ENCODE measurements around the gene ZFAND5.

Gene ZFAND5

GRCh38 chr9:72407114-72407513, 42.1 kb upstream of the ZFAND5 start:
- Histone ChIP-seq H3K4me2 (ENCODE audit: low read depth, low read length, poor library complexity, severe bottlenecking) (no peak overlapping the region), H3K4me1 (ENCODE audit: insufficient read depth, low read length, poor library complexity, severe bottlenecking) (no peaks in the 10 kb centered on the region), H3K4me3 (ENCODE audit: low read length, poor library complexity, severe bottlenecking) (no peak overlapping the region), H4K20me1 (ENCODE audit: insufficient read depth, low read length, poor library complexity, severe bottlenecking) (no peaks in the 10 kb centered on the region), H2AFZ (ENCODE audit: low read length) (no peak overlapping the region), H3K27me3 (ENCODE audit: insufficient read depth, low read length, poor library complexity, severe bottlenecking) (no peaks in the 10 kb centered on the region), H3K79me2 (ENCODE audit: insufficient read depth, low read length) (no peaks in the 10 kb centered on the region), H3K9me3 (ENCODE audit: insufficient read depth, low read depth, low read length) (no peaks in the 10 kb centered on the region), H3K9me2 (replicated peaks; ENCODE audit: low read depth, low read length) (no peaks in the 10 kb centered on the region), H3F3A (ENCODE audit: low read depth) (no peaks in the 10 kb centered on the region), H3K36me3 (ENCODE audit: insufficient read depth, low read length) (no peaks in the 10 kb centered on the region), H3K9ac (ENCODE audit: low read depth, low read length, poor library complexity, severe bottlenecking) (no peak overlapping the region)
- TF ChIP-seq EZH2phosphoT487 (IDR thresholded peaks at IDR 0.05; ENCODE audit: borderline replicate concordance) (no peak), CTCF (conservative IDR thresholded peaks at IDR 0.05; ENCODE audit: low read length) (no peak)

- Histone ChIP-seq H3K4me2 (ENCODE audit: low read depth, low read length, poor library complexity, severe bottlenecking) (no peak overlapping the region), H3F3A (ENCODE audit: low read depth) (no peaks in the 10 kb centered on the region), H3K27me3 (ENCODE audit: insufficient read depth, low read length, poor library complexity, severe bottlenecking) (no peaks in the 10 kb centered on the region), H3K9me2 (replicated peaks; ENCODE audit: low read depth, low read length) (no peaks in the 10 kb centered on the region), H3K36me3 (ENCODE audit: insufficient read depth, low read length) (no peaks in the 10 kb centered on the region), H3K9ac (ENCODE audit: low read depth, low read length, poor library complexity, severe bottlenecking) (no peak overlapping the region), H4K20me1 (ENCODE audit: insufficient read depth, low read length, poor library complexity, severe bottlenecking) (no peaks in the 10 kb centered on the region), H3K4me3 (ENCODE audit: low read length, poor library complexity, severe bottlenecking) (no peak overlapping the region), H3K9me3 (ENCODE audit: insufficient read depth, low read depth, low read length) (no peaks in the 10 kb centered on the region), H3K79me2 (ENCODE audit: insufficient read depth, low read length) (no peaks in the 10 kb centered on the region), H3K4me1 (ENCODE audit: insufficient read depth, low read length, poor library complexity, severe bottlenecking) (no peaks in the 10 kb centered on the region), H2AFZ (ENCODE audit: low read length) (no peak overlapping the region)
- TF ChIP-seq EZH2phosphoT487 (IDR thresholded peaks at IDR 0.05; ENCODE audit: borderline replicate concordance) (no peak), CTCF (conservative IDR thresholded peaks at IDR 0.05; ENCODE audit: low read length) (no peak)
Observed at GRCh38 chr9:72402744-72403143, 37.7 kb upstream of the ZFAND5 start.

DNA sequence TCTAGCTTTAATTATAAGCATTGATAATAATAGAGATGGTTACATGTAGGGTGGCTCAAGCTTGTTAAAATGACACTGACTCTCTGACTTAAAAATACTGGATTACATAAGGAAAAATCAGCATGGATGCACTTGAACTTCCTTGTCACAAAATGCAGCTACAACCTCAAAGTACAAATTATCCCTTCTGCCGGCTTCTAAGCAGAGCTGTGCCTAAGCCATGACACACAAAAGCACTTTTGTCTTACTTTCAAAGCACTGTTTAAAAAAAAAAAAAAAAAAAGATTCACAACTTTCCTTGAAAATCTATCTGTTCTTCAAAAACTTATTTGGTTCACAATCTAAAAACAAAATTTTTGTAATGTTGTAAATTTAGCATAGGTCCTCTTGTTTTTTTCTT, 36.4 kb upstream of the ZFAND5 start:
- Histone ChIP-seq H3K9ac (ENCODE audit: low read depth, low read length, poor library complexity, severe bottlenecking) (no peak overlapping the region), H3K9me3 (ENCODE audit: insufficient read depth, low read depth, low read length) (no peaks in the 10 kb centered on the region), H3K4me2 (ENCODE audit: low read depth, low read length, poor library complexity, severe bottlenecking) (no peak overlapping the region), H3K79me2 (ENCODE audit: insufficient read depth, low read length) (no peaks in the 10 kb centered on the region), H3K9me2 (replicated peaks; ENCODE audit: low read depth, low read length) (no peaks in the 10 kb centered on the region), H3K4me3 (ENCODE audit: low read length, poor library complexity, severe bottlenecking) (no peak overlapping the region), H3F3A (ENCODE audit: low read depth) (no peaks in the 10 kb centered on the region), H3K27me3 (ENCODE audit: insufficient read depth, low read length, poor library complexity, severe bottlenecking) (no peaks in the 10 kb centered on the region), H3K4me1 (ENCODE audit: insufficient read depth, low read length, poor library complexity, severe bottlenecking) (no peaks in the 10 kb centered on the region), H3K36me3 (ENCODE audit: insufficient read depth, low read length) (no peaks in the 10 kb centered on the region), H4K20me1 (ENCODE audit: insufficient read depth, low read length, poor library complexity, severe bottlenecking) (no peaks in the 10 kb centered on the region), H2AFZ (ENCODE audit: low read length) (no peak overlapping the region)
- TF ChIP-seq CTCF (conservative IDR thresholded peaks at IDR 0.05; ENCODE audit: low read length): no peak
- no peak for TF ChIP-seq EZH2phosphoT487 (IDR thresholded peaks at IDR 0.05; ENCODE audit: borderline replicate concordance)
